Osteocyte (in vitro differentiated cells): ENCODE data around the gene SKIC2. TPM values are rescaled to one million over a fixed set of nuclear protein-coding genes. Genes with fewer than 3 reads are reported as not detected.
"Not testable (repeated sequence)": the region's sequence is repeated elsewhere in the genome, so short reads cannot be mapped to it uniquely, and the experiment has no call there.

Experiments
- DNase-seq: peaks from one replicate; pipeline ENCODE4 v3.0.0; 2021; ENCODE audit warnings: mixed read lengths; ENCODE audit not compliant: unreplicated experiment; ENCODE audit errors: extremely low spot score
- H3K27ac Mint-ChIP-seq: one replicate; pipeline ENCODE4 v1.8.0; 2021; ENCODE audit warnings: mild to moderate bottlenecking, mixed read lengths; ENCODE audit not compliant: unreplicated experiment
- H3K27me3 Mint-ChIP-seq: one replicate; pipeline ENCODE4 v1.8.0; 2021; ENCODE audit warnings: mixed read lengths; ENCODE audit not compliant: unreplicated experiment
- H3K36me3 Mint-ChIP-seq: one replicate; pipeline ENCODE4 v1.8.0; 2021; ENCODE audit warnings: mixed read lengths; ENCODE audit not compliant: unreplicated experiment
- H3K4me1 Mint-ChIP-seq: one replicate; pipeline ENCODE4 v1.8.0; 2021; ENCODE audit warnings: mixed read lengths; ENCODE audit not compliant: unreplicated experiment
- H3K4me3 Mint-ChIP-seq: one replicate; pipeline ENCODE4 v1.8.0; 2021; ENCODE audit warnings: mild to moderate bottlenecking, moderate library complexity, mixed read lengths; ENCODE audit not compliant: unreplicated experiment
- H3K9me3 Mint-ChIP-seq: one replicate; pipeline ENCODE4 v1.8.0; 2021; ENCODE audit warnings: mixed read lengths; ENCODE audit not compliant: unreplicated experiment
- CTCF ChIP-seq: fragments of 200-600 bp; sonication (generic); IDR thresholded peaks from 2 replicates; pipeline ENCODE4 v1.5.0; 2021; ENCODE audit warnings: antibody characterized with exemption, mild to moderate bottlenecking, moderate library complexity
- total RNA-seq: library from RNA; stranded (reverse); gene quantifications from 2 replicates; pipeline ENCODE4 v1.2.1, GENCODE V29; 2021

Gene SKIC2
- total RNA-seq, 1 donor from 2014 or later = 84.3 TPM

GRCh38 chr6:31927863-31928671 lies 30.9 kb upstream of the SKIC2 start:
- H3K36me3 Mint-ChIP-seq = no peaks in the 10 kb centered on the region
- no peak overlapping the region for H3K27ac Mint-ChIP-seq
- H3K4me3 Mint-ChIP-seq = no peak overlapping the region
- DNase-seq = no peak
- no peaks in the 10 kb centered on the region for H3K9me3 Mint-ChIP-seq
- H3K27me3 Mint-ChIP-seq = peaks cover 9% of the 10 kb centered on the region
- no peak for TF ChIP-seq CTCF
- H3K4me1 Mint-ChIP-seq = no peaks in the 10 kb centered on the region

- no peak overlapping the region for H3K4me3 Mint-ChIP-seq
- no peak for DNase-seq
- H3K36me3 Mint-ChIP-seq = no peaks in the 10 kb centered on the region
- no peaks in the 10 kb centered on the region for H3K9me3 Mint-ChIP-seq
- H3K27me3 Mint-ChIP-seq = peaks cover 15% of the 10 kb centered on the region
- no peak overlapping the region for H3K27ac Mint-ChIP-seq
- H3K4me1 Mint-ChIP-seq = no peaks in the 10 kb centered on the region
- TF ChIP-seq CTCF = no peak
Observed at GRCh38 chr6:31928672-31928939, 30.4 kb upstream of the SKIC2 start.

GRCh38 chr6:31930962-31931361 lies 28.0 kb upstream of the SKIC2 start:
- Mint-ChIP-seq H3K36me3 (no peaks in the 10 kb centered on the region), H3K4me1 (no peaks in the 10 kb centered on the region), H3K9me3 (no peaks in the 10 kb centered on the region), H3K27me3 (peaks cover 19% of the 10 kb centered on the region), H3K4me3 (no peak overlapping the region), H3K27ac (no peak overlapping the region)
- no peak for DNase-seq
- no peak for TF ChIP-seq CTCF

GRCh38 chr6:31932137-31932536 lies 26.8 kb upstream of the SKIC2 start:
- peaks cover 19% of the 10 kb centered on the region for H3K27me3 Mint-ChIP-seq
- H3K4me1 Mint-ChIP-seq, H3K36me3 Mint-ChIP-seq, H3K27ac Mint-ChIP-seq, H3K4me3 Mint-ChIP-seq, H3K9me3 Mint-ChIP-seq, DNase-seq: not testable (repeated sequence)

GRCh38 chr6:31933537-31933936 lies 25.4 kb upstream of the SKIC2 start:
- Mint-ChIP-seq H3K4me1 (no peaks in the 10 kb centered on the region), H3K4me3 (no peak overlapping the region), H3K27ac (no peak overlapping the region), H3K9me3 (no peaks in the 10 kb centered on the region), H3K27me3 (peaks cover 13% of the 10 kb centered on the region), H3K36me3 (no peaks in the 10 kb centered on the region)
- no peak for DNase-seq
- no peak for TF ChIP-seq CTCF

- TF ChIP-seq CTCF = no peak
- Mint-ChIP-seq H3K27ac (no peak overlapping the region), H3K36me3 (no peaks in the 10 kb centered on the region), H3K27me3 (peaks cover 13% of the 10 kb centered on the region), H3K4me1 (peaks cover 1% of the 10 kb centered on the region), H3K9me3 (no peaks in the 10 kb centered on the region), H3K4me3 (no peak overlapping the region)
- DNase-seq = no peak
Observed at GRCh38 chr6:31935021-31935420, 24.0 kb upstream of the SKIC2 start.
